Esophagus squamous epithelium (tissue), 5 donors: Measurements from ENCODE around the gene CFAP299. TPM values are rescaled to one million over a fixed set of nuclear protein-coding genes. Genes with fewer than 3 reads are reported as not detected.

Experiments used
- DNase-seq: peaks from one replicate; lab custom pipeline; 2025; lab: John Stamatoyannopoulos, UW
- H3K27ac ChIP-seq, 4 donors: fragments of 200-600 bp; sonication (generic); one replicate each; pipeline ENCODE4 v1.5.1; 2016 to 2019; ENCODE audit warnings: mild to moderate bottlenecking in 1 of 4
- H3K27me3 ChIP-seq, 4 donors: fragments of 200-600 bp; sonication (generic); 1 replicate in 3 of 4; 2 replicates in 1 of 4; pipeline versions ENCODE4 v1.5.1 to v1.6.0; 2017 to 2021; ENCODE audit warnings: antibody characterized with exemption in 1 of 4
- H3K36me3 ChIP-seq, 3 donors: fragments of 200-600 bp; sonication (generic); one replicate each; pipeline ENCODE4 v1.5.1; 2016 to 2019
- H3K4me1 ChIP-seq, 3 donors: fragments of 200-600 bp; sonication (generic); one replicate each; pipeline ENCODE4 v1.5.1; 2017 to 2019
- H3K4me3 ChIP-seq, 4 donors: fragments of 200-600 bp; sonication (generic); 1 replicate in 3 of 4; 2 replicates in 1 of 4; pipeline ENCODE4 v1.5.1; 2016 to 2019; ENCODE audit warnings: mild to moderate bottlenecking in 2 of 4, moderate library complexity in 1 of 4
- H3K9me3 ChIP-seq, 3 donors: fragments of 200-600 bp; sonication (generic); one replicate each; pipeline ENCODE4 v1.5.1; 2016 to 2019
- POLR2A ChIP-seq, 4 donors: fragments of 450-650 bp; IDR thresholded peaks; one replicate each; pipeline ENCODE4 v1.6.1; 2017; ENCODE audit warnings: antibody characterized with exemption in 4 of 4, mild to moderate bottlenecking in 4 of 4, moderate library complexity in 3 of 4
- WGBS, 2 donors: methylation state at CpG; one replicate each; pipeline ENCODE4 v1.1.5; 2018; 5-methylcytosine and 5-hydroxymethylcytosine counted together
- intact Hi-C: fragments of 100-400 bp; cut with DNase I; formaldehyde crosslinking; loops from one replicate; pipeline ENCODE4 v1.15.0; 2022
- total RNA-seq, 4 donors: library from RNA; depleted of rRNA; stranded (reverse); fragments of >200 nt; gene quantifications; one replicate each; pipeline ENCODE4 v1.1.0, GENCODE V29; 2016
- TF ChIP-seq, protein P1 (sequence below), 6 experiments: fragments of 450-650 bp in 4 of 6; fragments of 200-600 bp in 2 of 6; sonication (generic) in 2 of 6; IDR thresholded peaks; one replicate each; pipeline ENCODE4 v1.5.1; 2016 to 2019; ENCODE audit warnings: antibody characterized with exemption in 6 of 6, mild to moderate bottlenecking in 4 of 6, moderate library complexity in 4 of 6
- donor health status: DM: yes; HTN: yes; CAD: no.

CFAP299 gene
- total RNA-seq, 4 donors from 2014 or later: not detected

GRCh38 chr4:80713409-80713808, 377.9 kb downstream of the CFAP299 start:
- Histone ChIP-seq H3K4me3 (no peak overlapping the region), H3K27ac (no peak overlapping the region), H3K27me3 (no peaks in the 10 kb centered on the region), H3K9me3 (no peaks in the 10 kb centered on the region), H3K4me1 (peaks cover 0 to 52% (median 0%) of the 10 kb centered on the region in 3 donors), H3K36me3 (no peaks in the 10 kb centered on the region)
- TF ChIP-seq, protein P1, sequence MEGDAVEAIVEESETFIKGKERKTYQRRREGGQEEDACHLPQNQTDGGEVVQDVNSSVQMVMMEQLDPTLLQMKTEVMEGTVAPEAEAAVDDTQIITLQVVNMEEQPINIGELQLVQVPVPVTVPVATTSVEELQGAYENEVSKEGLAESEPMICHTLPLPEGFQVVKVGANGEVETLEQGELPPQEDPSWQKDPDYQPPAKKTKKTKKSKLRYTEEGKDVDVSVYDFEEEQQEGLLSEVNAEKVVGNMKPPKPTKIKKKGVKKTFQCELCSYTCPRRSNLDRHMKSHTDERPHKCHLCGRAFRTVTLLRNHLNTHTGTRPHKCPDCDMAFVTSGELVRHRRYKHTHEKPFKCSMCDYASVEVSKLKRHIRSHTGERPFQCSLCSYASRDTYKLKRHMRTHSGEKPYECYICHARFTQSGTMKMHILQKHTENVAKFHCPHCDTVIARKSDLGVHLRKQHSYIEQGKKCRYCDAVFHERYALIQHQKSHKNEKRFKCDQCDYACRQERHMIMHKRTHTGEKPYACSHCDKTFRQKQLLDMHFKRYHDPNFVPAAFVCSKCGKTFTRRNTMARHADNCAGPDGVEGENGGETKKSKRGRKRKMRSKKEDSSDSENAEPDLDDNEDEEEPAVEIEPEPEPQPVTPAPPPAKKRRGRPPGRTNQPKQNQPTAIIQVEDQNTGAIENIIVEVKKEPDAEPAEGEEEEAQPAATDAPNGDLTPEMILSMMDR (IDR thresholded peaks at IDR 0.05): no peak
- TF ChIP-seq POLR2A (IDR thresholded peaks at IDR 0.05): no peak
- WGBS, 2 donors: 20 to 35% methylated on average over 1 of the region's 1 CpG
- DNase-seq: no peak
- intact Hi-C loops: no loop called here

DNA sequence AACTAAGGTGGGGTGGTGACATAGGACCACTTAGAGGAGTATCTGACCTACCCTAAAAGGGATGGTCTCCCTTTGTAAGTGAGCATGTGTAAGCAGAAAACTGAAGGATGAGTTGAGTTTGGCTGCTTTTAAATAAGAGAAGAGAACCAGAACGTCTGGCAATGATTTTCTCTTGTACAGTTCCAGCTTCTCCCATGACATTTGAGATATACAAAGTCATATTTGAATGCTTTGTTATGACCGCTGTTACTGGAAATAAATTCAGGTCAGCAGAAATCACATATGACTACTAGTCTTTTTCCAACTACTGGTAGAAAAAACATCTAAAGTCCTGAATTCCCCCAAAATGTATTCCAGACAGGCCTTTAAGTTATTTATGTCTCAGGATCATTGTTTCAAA, 381.7 kb downstream of the CFAP299 start:
- 30 to 57% methylated on average over 2 of the region's 2 CpGs for WGBS, 2 donors
- no peak overlapping the region for H3K27ac ChIP-seq
- no peaks in the 10 kb centered on the region for H3K27me3 ChIP-seq
- intact Hi-C loops: no loop called here
- H3K4me3 ChIP-seq: no peak overlapping the region
- no peaks in the 10 kb centered on the region for H3K36me3 ChIP-seq
- DNase-seq: no peak
- TF ChIP-seq POLR2A (IDR thresholded peaks at IDR 0.05): no peak
- TF ChIP-seq, protein P1 (IDR thresholded peaks at IDR 0.05): no peak
- peaks cover 0 to 16% (median 0%) of the 10 kb centered on the region in 3 donors for H3K4me1 ChIP-seq
- peaks cover 0 to 14% (median 6%) of the 10 kb centered on the region in 3 donors for H3K9me3 ChIP-seq

GRCh38 chr4:80726471-80726870, 390.9 kb downstream of the CFAP299 start:
- H3K4me1 ChIP-seq: no peaks in the 10 kb centered on the region
- TF ChIP-seq, protein P1 (IDR thresholded peaks at IDR 0.05): no peak
- no peak for TF ChIP-seq POLR2A (IDR thresholded peaks at IDR 0.05)
- H3K36me3 ChIP-seq: no peaks in the 10 kb centered on the region
- H3K27me3 ChIP-seq: no peaks in the 10 kb centered on the region
- peaks cover 0 to 3% (median 2%) of the 10 kb centered on the region in 3 donors for H3K9me3 ChIP-seq
- no peak for DNase-seq
- intact Hi-C loops: no loop called here
- 50 to 55% methylated on average over 1 of the region's 1 CpG for WGBS, 2 donors
- no peak overlapping the region for H3K4me3 ChIP-seq
- H3K27ac ChIP-seq: no peak overlapping the region

- WGBS, 2 donors: no CpG with 5 or more reads among the region's 1 CpG
- Histone ChIP-seq H3K4me3 (no peak overlapping the region), H3K9me3 (no peaks in the 10 kb centered on the region), H3K4me1 (no peaks in the 10 kb centered on the region), H3K27ac (no peak overlapping the region), H3K36me3 (no peaks in the 10 kb centered on the region), H3K27me3 (no peaks in the 10 kb centered on the region)
- no peak for DNase-seq
- TF ChIP-seq POLR2A (IDR thresholded peaks at IDR 0.05): no peak
- TF ChIP-seq, protein P1 (IDR thresholded peaks at IDR 0.05): no peak
- intact Hi-C loops: no loop called here
Measured at GRCh38 chr4:80730158-80730557, 394.6 kb downstream of the CFAP299 start.

DNA sequence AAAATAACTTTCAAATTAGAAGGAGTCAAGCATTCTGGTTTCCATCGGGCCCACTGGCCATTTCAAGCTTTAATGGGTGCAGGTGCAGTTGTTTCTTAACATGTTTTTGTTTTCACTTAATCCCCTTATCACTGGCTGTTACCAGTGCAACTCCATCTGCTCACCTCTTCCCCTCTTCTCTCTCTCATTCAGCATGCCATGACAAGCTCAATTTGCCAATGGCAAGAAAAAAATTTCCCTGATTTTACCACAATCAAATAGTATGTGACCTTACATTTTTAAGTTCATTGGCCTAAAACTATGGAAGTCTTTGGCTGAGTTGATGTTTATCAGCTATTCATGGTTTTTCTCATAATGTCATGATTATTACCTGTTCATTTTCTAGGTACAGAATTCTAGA, 395.9 kb downstream of the CFAP299 start:
- H3K27me3 ChIP-seq: no peaks in the 10 kb centered on the region
- DNase-seq: no peak
- H3K9me3 ChIP-seq: no peaks in the 10 kb centered on the region
- intact Hi-C loops: no loop called here
- no peaks in the 10 kb centered on the region for H3K36me3 ChIP-seq
- H3K27ac ChIP-seq: no peak overlapping the region
- H3K4me1 ChIP-seq: no peaks in the 10 kb centered on the region
- 44 to 56% methylated on average over 1 of the region's 1 CpG for WGBS, 2 donors
- H3K4me3 ChIP-seq: no peak overlapping the region
- no peak for TF ChIP-seq POLR2A (IDR thresholded peaks at IDR 0.05)
- TF ChIP-seq, protein P1 (IDR thresholded peaks at IDR 0.05): no peak
